Tibial nerve (tissue), 4 donors: Measurements from ENCODE around the gene TRNP1.
A peak's percentile ranks its signal among the peaks of the same experiment; 100 is the strongest.

ENCODE experiments used
- EP300 ChIP-seq, 2 donors: sonication (generic); formaldehyde crosslinking; IDR thresholded peaks; one replicate each; pipeline ENCODE4 v1.6.1; 2017; ENCODE audit warnings: antibody characterized with exemption in 2 of 2, mild to moderate bottlenecking in 1 of 2
- POLR2A ChIP-seq, 2 donors: fragments of 450-650 bp; IDR thresholded peaks; one replicate each; pipeline ENCODE4 v1.6.1; 2017; ENCODE audit warnings: antibody characterized with exemption in 2 of 2, mild to moderate bottlenecking in 2 of 2, moderate library complexity in 2 of 2
- TF ChIP-seq, protein P1 (sequence below), 5 experiments: fragments of 200-600 bp in 3 of 5; fragments of 450-650 bp in 2 of 5; sonication (generic) in 3 of 5; IDR thresholded peaks; one replicate each; pipeline ENCODE4 v1.5.1; 2016 to 2019; ENCODE audit warnings: antibody characterized with exemption in 5 of 5, mild to moderate bottlenecking in 3 of 5, moderate library complexity in 2 of 5

DNA sequence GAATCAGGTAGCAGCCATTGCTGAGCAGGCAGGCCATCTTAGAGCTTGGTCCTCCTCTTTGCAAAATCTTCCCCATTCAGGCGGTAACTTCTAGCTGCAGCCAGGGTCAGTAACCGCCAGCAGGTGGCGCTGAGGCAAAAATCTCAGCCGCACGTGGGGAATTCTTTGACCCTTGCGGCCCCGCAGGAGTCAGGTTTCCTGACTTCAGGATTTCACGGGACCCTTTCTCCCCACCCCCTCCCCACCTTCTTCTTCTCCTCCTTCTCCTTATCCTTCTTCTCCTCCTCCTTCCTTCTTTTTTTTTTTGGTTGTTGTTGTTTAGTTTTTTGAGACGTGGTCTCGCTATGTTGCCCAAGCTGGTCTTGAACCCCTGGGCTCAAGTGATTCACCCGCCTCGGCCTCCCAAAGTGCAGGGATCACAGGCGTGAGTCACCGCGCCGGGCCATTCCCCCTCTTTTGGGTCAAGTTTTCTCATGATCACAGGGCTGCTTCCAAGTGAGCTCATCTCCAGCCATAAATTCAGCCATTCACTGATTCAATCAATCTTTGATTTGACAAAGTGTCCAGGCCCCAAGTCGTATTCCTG, 52.6 kb downstream of the TRNP1 start:
- TF ChIP-seq, protein P1, sequence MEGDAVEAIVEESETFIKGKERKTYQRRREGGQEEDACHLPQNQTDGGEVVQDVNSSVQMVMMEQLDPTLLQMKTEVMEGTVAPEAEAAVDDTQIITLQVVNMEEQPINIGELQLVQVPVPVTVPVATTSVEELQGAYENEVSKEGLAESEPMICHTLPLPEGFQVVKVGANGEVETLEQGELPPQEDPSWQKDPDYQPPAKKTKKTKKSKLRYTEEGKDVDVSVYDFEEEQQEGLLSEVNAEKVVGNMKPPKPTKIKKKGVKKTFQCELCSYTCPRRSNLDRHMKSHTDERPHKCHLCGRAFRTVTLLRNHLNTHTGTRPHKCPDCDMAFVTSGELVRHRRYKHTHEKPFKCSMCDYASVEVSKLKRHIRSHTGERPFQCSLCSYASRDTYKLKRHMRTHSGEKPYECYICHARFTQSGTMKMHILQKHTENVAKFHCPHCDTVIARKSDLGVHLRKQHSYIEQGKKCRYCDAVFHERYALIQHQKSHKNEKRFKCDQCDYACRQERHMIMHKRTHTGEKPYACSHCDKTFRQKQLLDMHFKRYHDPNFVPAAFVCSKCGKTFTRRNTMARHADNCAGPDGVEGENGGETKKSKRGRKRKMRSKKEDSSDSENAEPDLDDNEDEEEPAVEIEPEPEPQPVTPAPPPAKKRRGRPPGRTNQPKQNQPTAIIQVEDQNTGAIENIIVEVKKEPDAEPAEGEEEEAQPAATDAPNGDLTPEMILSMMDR (IDR thresholded peaks at IDR 0.05) = peak; percentile 83 to 89 (median 86)
- TF ChIP-seq POLR2A (IDR thresholded peaks at IDR 0.05) (no peak), EP300 (IDR thresholded peaks at IDR 0.05) (no peak)
